Endodermal cell (in vitro differentiated cells): ENCODE measurements around the gene RPTOR. TPM values are rescaled to one million over a fixed set of nuclear protein-coding genes. Genes with fewer than 3 reads are reported as not detected.

Experiments
- DNase-seq: peaks from one replicate; pipeline ENCODE4 v3.0.0-alpha.2; 2017
- H3K27ac ChIP-seq: 2 replicates; pipeline ENCODE4 v1.5.1; 2013; ENCODE audit warnings: mild to moderate bottlenecking, low read depth, low read length, moderate library complexity
- H3K27me3 ChIP-seq: 2 replicates; pipeline ENCODE4 v1.6.1; 2013; ENCODE audit warnings: mild to moderate bottlenecking, low read length, moderate library complexity; ENCODE audit not compliant: insufficient read depth, control insufficient read depth, poor library complexity, severe bottlenecking
- H3K36me3 ChIP-seq: 2 replicates; pipeline ENCODE4 v1.7.0; 2013; ENCODE audit warnings: mild to moderate bottlenecking, low read length, moderate library complexity; ENCODE audit not compliant: control insufficient read depth, insufficient read depth
- H3K4me1 ChIP-seq: one replicate; pipeline ENCODE4 v1.7.0; 2013; ENCODE audit warnings: low read length; ENCODE audit not compliant: control insufficient read depth, insufficient read depth
- H3K4me3 ChIP-seq: 2 replicates; pipeline ENCODE4 v1.5.1; 2013; ENCODE audit warnings: mild to moderate bottlenecking, low read length, moderate library complexity
- H3K9ac ChIP-seq: 2 replicates; pipeline ENCODE4 v1.6.1; 2013; ENCODE audit warnings: mild to moderate bottlenecking, low read length, moderate library complexity; ENCODE audit not compliant: poor library complexity, severe bottlenecking; ENCODE audit errors: extremely low read depth
- H3K9me3 ChIP-seq: 2 replicates; pipeline ENCODE4 v1.6.1; 2013; ENCODE audit warnings: mild to moderate bottlenecking, low read length, moderate library complexity; ENCODE audit not compliant: control insufficient read depth
- H3K27ac Mint-ChIP-seq: 2 replicates; pipeline ENCODE4 v1.8.0; 2020; ENCODE audit warnings: mixed read lengths
- H3K27me3 Mint-ChIP-seq: 2 replicates; pipeline ENCODE4 v1.8.0; 2021; ENCODE audit warnings: mild to moderate bottlenecking, mixed read lengths; ENCODE audit not compliant: insufficient read depth
- H3K36me3 Mint-ChIP-seq: 2 replicates; pipeline ENCODE4 v1.8.0; 2020; ENCODE audit warnings: low read depth, mixed read lengths
- H3K4me1 Mint-ChIP-seq: 2 replicates; pipeline ENCODE4 v1.8.0; 2020; ENCODE audit warnings: mixed read lengths
- H3K4me3 Mint-ChIP-seq: 2 replicates; pipeline ENCODE4 v1.8.0; 2020; ENCODE audit warnings: mild to moderate bottlenecking, moderate library complexity, mixed read lengths
- H3K9me3 Mint-ChIP-seq: 2 replicates; pipeline ENCODE4 v1.8.0; 2020; ENCODE audit warnings: mild to moderate bottlenecking, mixed read lengths
- CTCF ChIP-seq: fragments of 200-600 bp; sonication (generic); conservative IDR thresholded peaks from 2 replicates; pipeline ENCODE4 v1.5.0; 2021; ENCODE audit warnings: antibody characterized with exemption, mild to moderate bottlenecking
- WGBS, 2 experiments: methylation state at CpG; one replicate each; pipeline versions ENCODE4 v1.1.5 to v1.1.7; 2013; ENCODE audit warnings: missing lambda C conversion rate in 2 of 2, mixed read lengths in 1 of 2; ENCODE audit not compliant: insufficient coverage in 1 of 2, insufficient read length in 1 of 2; 5-methylcytosine and 5-hydroxymethylcytosine counted together
- total RNA-seq, 2 donors: library from RNA; stranded (reverse); fragmentation: NEBNext Ultra II Directional in 1 of 2; extraction: Animal tissue kit (Norgen Biotek cat#: 25700) in 1 of 2; gene quantifications; 2 replicates in 1 of 2; 3 replicates in 1 of 2; pipeline ENCODE4 v1.2.1, GENCODE V29; 2021

RPTOR gene
- total RNA-seq, 2 donors from 2014 or later, result 45.1 to 53.4 TPM

- Mint-ChIP-seq H3K9me3 (peaks cover 17% of the 10 kb centered on the region), H3K36me3 (peaks cover 24% of the 10 kb centered on the region), H3K4me3 (no peak overlapping the region), H3K27me3 (no peaks in the 10 kb centered on the region), H3K4me1 (peaks cover 4% of the 10 kb centered on the region), H3K27ac (no peak overlapping the region)
- H3K36me3 ChIP-seq, result peaks cover 25% of the 10 kb centered on the region
- H3K9ac ChIP-seq, result no peak overlapping the region
- no peaks in the 10 kb centered on the region for H3K4me1 ChIP-seq
- no peak for TF ChIP-seq CTCF
- peaks cover 25% of the 10 kb centered on the region for H3K9me3 ChIP-seq
- H3K27me3 ChIP-seq, result no peaks in the 10 kb centered on the region
- H3K27ac ChIP-seq, result no peak overlapping the region
- H3K4me3 ChIP-seq, result no peak overlapping the region
- 94 to 96% methylated on average over 14 to 20 of the region's 20 CpGs for WGBS, 2 experiments
- DNase-seq, result no peak
These were observed 317.9 kb downstream of the RPTOR start for GRCh38 chr17:80862481-80862961.

- Histone ChIP-seq H3K27me3 (no peaks in the 10 kb centered on the region), H3K9me3 (peaks cover 25% of the 10 kb centered on the region), H3K27ac (no peak overlapping the region), H3K36me3 (peaks cover 25% of the 10 kb centered on the region), H3K9ac (no peak overlapping the region), H3K4me1 (no peaks in the 10 kb centered on the region), H3K4me3 (no peak overlapping the region)
- 98% methylated on average over 8 to 10 of the region's 10 CpGs for WGBS, 2 experiments
- DNase-seq, result no peak
- peaks cover 4% of the 10 kb centered on the region for H3K4me1 Mint-ChIP-seq
- TF ChIP-seq CTCF, result no peak
- peaks cover 24% of the 10 kb centered on the region for H3K36me3 Mint-ChIP-seq
- H3K4me3 Mint-ChIP-seq, result no peak overlapping the region
- no peak overlapping the region for H3K27ac Mint-ChIP-seq
- H3K9me3 Mint-ChIP-seq, result peaks cover 17% of the 10 kb centered on the region
- H3K27me3 Mint-ChIP-seq, result no peaks in the 10 kb centered on the region
These were observed 318.3 kb downstream of the RPTOR start for GRCh38 chr17:80862978-80863377.

GRCh38 chr17:80863626-80864025 is 319.0 kb downstream of the RPTOR start:
- Histone ChIP-seq H3K4me3 (no peak overlapping the region), H3K27me3 (no peaks in the 10 kb centered on the region), H3K36me3 (peaks cover 25% of the 10 kb centered on the region), H3K27ac (no peak overlapping the region), H3K9ac (no peak overlapping the region), H3K4me1 (no peaks in the 10 kb centered on the region), H3K9me3 (peaks cover 25% of the 10 kb centered on the region)
- no peak for TF ChIP-seq CTCF
- DNase-seq, result no peak
- H3K27ac Mint-ChIP-seq, result no peak overlapping the region
- 93 to 94% methylated on average over 11 to 13 of the region's 13 CpGs for WGBS, 2 experiments
- H3K4me3 Mint-ChIP-seq, result no peak overlapping the region
- H3K9me3 Mint-ChIP-seq, result peaks cover 17% of the 10 kb centered on the region
- peaks cover 4% of the 10 kb centered on the region for H3K4me1 Mint-ChIP-seq
- no peaks in the 10 kb centered on the region for H3K27me3 Mint-ChIP-seq
- peaks cover 24% of the 10 kb centered on the region for H3K36me3 Mint-ChIP-seq
